Measurements from ENCODE around the gene GDF7. TPM values are rescaled to one million over a fixed set of nuclear protein-coding genes. Genes with fewer than 3 reads are reported as not detected.

GDF7 gene
- total RNA-seq, 3 donors from 2014 or later, result 0.14 to 0.73 (median 0.14) TPM

DNA sequence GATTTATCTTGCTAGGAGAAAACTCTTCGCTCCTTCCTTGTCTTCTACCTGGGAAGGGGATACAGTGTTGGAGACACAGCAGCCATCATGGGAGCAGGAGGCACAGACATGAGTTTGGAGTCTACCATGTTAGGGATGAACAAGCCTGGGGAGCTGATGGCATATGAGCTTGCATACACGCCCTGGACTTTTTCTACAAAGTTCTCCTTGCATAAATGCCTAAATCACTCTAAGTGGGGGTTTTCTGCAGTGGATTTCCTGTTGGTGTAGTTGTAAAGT is 12.5 kb upstream of the GDF7 start:
- peaks cover 12% of the 10 kb centered on the region for H3K4me1 ChIP-seq (ENCODE audit: low read depth)
- TF ChIP-seq, protein P1, sequence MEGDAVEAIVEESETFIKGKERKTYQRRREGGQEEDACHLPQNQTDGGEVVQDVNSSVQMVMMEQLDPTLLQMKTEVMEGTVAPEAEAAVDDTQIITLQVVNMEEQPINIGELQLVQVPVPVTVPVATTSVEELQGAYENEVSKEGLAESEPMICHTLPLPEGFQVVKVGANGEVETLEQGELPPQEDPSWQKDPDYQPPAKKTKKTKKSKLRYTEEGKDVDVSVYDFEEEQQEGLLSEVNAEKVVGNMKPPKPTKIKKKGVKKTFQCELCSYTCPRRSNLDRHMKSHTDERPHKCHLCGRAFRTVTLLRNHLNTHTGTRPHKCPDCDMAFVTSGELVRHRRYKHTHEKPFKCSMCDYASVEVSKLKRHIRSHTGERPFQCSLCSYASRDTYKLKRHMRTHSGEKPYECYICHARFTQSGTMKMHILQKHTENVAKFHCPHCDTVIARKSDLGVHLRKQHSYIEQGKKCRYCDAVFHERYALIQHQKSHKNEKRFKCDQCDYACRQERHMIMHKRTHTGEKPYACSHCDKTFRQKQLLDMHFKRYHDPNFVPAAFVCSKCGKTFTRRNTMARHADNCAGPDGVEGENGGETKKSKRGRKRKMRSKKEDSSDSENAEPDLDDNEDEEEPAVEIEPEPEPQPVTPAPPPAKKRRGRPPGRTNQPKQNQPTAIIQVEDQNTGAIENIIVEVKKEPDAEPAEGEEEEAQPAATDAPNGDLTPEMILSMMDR (IDR thresholded peaks at IDR 0.05), result no peak
- no peaks in the 10 kb centered on the region for H3K9me3 ChIP-seq
- no peaks in the 10 kb centered on the region for H3K36me3 ChIP-seq (ENCODE audit: low read depth)
- ATAC-seq (no peak), DNase-seq (no peak)
- H3K4me3 ChIP-seq, result no peak overlapping the region
- intact Hi-C loops (cut with DNase I, micrococcal nuclease), result no loop called here

DNA sequence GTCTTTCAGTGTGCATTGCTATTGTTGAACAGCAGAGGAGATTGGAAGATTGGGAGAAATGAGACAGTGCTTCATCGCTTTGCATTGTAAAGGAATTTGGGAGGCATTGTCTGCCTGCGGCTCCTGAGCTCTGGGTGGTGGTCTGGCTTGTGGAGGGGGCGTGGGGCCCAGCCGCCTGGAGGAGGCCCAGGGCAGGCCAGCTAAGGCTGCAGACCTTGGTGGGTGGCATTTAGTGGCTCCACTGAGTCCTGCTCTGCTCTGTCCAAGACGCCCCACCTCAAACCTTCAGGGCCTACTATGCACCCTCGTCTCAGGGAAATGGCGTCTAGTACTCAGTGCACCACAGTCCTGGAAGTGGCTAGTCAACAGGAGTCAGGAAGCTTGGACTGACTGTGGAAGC is 10.4 kb upstream of the GDF7 start:
- ATAC-seq (no peak), DNase-seq (peak in 1 of 3 donors; percentile 10)
- Histone ChIP-seq H3K4me1 (ENCODE audit: low read depth) (peaks cover 2% of the 10 kb centered on the region), H3K36me3 (ENCODE audit: low read depth) (no peaks in the 10 kb centered on the region), H3K4me3 (no peak overlapping the region), H3K9me3 (no peaks in the 10 kb centered on the region)
- TF ChIP-seq, protein P1 (IDR thresholded peaks at IDR 0.05), result no peak
- intact Hi-C loops (cut with DNase I, micrococcal nuclease), result no loop called here

DNA sequence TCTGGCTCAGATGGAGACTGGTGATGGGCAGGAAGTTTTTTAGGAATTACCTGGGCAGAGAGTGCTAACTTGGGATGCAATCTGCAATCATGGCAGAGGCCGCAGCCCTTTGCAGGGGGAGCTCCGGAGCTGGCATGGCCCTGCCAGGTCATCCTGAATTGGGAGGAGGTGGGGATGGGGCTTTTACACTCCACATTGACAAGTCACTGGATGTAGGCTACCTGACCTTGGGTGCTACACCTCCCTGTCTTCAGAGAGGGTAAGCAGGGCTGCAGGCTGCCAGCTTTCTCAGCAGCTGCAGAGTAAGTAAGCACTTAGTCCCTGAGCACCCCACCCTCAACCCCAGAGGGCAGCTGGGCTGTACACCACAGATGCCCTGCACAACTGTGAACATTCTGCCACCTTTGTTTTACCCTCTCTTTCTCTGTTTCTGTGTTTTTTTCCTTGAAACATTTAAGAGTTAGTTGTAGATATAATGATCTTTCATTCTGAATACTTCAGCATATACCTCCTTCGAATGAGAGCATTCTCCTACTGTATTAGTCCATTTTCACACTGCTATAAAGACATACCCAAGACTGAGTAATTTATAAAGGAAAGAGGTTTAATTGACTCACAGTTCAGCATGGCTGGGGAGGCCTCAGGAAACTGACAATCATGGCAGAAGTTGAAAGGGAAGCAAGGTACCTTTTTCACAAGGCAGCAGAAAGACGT is 9.3 kb upstream of the GDF7 start:
- ATAC-seq (no peak), DNase-seq (no peak)
- Histone ChIP-seq H3K9me3 (no peaks in the 10 kb centered on the region), H3K4me3 (no peak overlapping the region), H3K36me3 (ENCODE audit: low read depth) (no peaks in the 10 kb centered on the region), H3K4me1 (ENCODE audit: low read depth) (no peaks in the 10 kb centered on the region)
- TF ChIP-seq, protein P1 (IDR thresholded peaks at IDR 0.05), result no peak
- intact Hi-C loops (cut with DNase I, micrococcal nuclease), result no loop called here

DNA sequence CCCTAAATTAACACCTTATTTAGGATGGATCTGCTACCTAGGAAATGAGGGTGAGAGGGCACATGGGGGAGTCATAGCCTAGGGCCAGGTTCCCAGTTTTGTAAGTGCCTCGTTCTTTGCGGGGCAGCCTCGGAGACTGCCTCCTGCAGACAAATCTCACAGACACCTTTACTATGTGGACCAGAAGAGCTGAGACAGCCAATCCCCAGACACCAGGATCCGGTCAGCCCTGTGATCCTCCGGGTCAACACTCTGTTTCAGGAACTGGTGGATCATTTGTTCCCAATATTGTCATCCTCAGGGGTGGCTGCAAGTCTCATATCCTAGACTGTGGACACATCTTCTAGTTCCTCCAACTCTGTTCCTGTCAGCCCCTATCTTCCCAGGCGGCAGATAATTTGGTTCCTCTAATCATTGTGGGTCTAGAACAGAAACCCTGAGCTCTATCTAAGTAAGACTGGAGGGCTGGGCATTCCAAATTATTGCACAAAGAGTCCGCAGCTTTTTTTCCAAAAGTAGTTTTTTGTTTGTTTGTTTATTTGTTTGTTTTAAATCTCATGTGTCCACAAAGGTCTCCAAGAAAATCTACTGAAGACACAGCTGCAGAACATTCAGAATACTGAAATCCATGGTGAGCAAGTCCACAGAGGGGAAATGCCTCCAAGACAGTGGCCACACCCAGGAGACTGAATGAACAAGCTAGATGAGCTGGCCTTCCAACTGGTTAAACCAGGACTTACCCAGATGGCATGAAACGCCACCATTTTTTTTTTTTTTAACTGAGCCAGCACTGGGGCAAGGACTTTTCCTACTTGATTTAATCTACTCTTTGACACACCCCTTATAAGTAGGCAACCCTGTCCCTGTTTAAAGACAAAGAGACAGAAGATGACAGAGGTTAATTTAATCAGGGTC is 6.2 kb upstream of the GDF7 start:
- Histone ChIP-seq H3K9me3 (no peaks in the 10 kb centered on the region), H3K36me3 (ENCODE audit: low read depth) (no peaks in the 10 kb centered on the region), H3K4me3 (no peak overlapping the region), H3K4me1 (ENCODE audit: low read depth) (peaks cover 8% of the 10 kb centered on the region)
- DNase-seq (no peak), ATAC-seq (peak; percentile 41)
- intact Hi-C loops (cut with DNase I, micrococcal nuclease), result no loop called here
- TF ChIP-seq, protein P1 (IDR thresholded peaks at IDR 0.05), result no peak

DNA sequence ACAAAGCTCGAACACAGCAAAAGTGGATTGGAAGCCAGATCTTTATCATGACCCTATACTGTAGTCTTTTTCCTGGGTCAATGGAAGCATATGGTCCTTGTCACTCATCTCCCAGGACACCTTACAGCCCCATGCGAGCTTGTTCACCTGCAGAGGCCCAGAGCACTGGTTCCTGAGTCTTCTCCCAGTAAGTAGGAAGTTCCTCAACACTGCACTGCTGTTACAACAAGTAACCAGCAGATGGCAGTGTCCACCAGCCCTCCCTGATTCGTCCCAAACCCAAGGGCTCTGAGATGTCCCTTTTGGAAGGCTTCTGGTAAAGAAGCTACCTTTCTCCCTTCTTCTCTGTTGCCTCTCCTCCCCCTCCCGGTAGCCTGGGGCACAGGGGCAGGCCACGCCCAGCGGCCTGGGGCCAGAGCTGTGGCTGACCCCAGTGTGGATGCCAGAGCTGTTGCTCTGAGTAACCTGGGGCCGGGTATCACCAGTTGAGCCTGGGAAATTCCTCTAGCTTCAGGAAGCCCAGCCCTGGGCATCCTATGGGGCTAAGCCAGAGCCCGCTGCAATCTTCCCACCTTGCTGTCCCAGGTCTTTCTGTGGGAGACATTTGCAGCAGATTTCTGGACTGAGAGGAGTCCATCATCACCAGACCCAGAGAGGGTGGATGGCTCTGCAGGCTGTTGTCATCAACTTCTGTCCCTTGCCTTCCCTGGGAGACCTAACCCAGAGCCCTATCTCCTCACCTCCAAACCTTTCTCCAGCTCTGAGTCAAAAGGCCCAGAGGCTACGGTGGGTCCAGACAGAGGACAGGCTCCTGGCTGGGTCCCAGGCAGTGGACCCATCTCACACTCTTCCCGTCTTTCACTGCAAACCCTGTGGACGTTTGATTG is 5.3 kb upstream of the GDF7 start:
- H3K9me3 ChIP-seq, result no peaks in the 10 kb centered on the region
- H3K4me3 ChIP-seq, result no peak overlapping the region
- intact Hi-C loops (cut with DNase I, micrococcal nuclease), result loop anchor here in 1 of 2 donors (2.0 kb wide), 1 partner anchor 301 kb away; no protein-coding TSS in a partner anchor
- TF ChIP-seq, protein P1 (IDR thresholded peaks at IDR 0.05), result peak; percentile 90
- H3K4me1 ChIP-seq (ENCODE audit: low read depth), result peaks cover 17% of the 10 kb centered on the region
- peak in 2 of 3 donors; percentile 72 to 75 for DNase-seq
- no peaks in the 10 kb centered on the region for H3K36me3 ChIP-seq (ENCODE audit: low read depth)
- peak; percentile 90 for ATAC-seq
